SJSA1 (cell line): Measurements from ENCODE around the gene MPP3. TPM values are rescaled to one million over a fixed set of nuclear protein-coding genes. Genes with fewer than 3 reads are reported as not detected.
A peak's percentile ranks its signal among the peaks of the same experiment; 100 is the strongest.
"Not testable (repeated sequence)": the region's sequence is repeated elsewhere in the genome, so short reads cannot be mapped to it uniquely, and the experiment has no call there.

Experiments used
- DNase-seq, 2 experiments: peaks; one replicate each; pipeline ENCODE4 v3.0.0-alpha.2; 2015 to 2020; ENCODE audit warnings: low spot score in 2 of 2, low read depth in 1 of 2
- H3K27ac ChIP-seq: fragments of 250-450 bp; sonication (Bioruptor Pico); 2 replicates; pipeline ENCODE4 v1.5.1; 2020; ENCODE audit warnings: mild to moderate bottlenecking, moderate library complexity
- H3K27me3 ChIP-seq: fragments of 250-450 bp; sonication (Bioruptor Pico); replicated peaks from 2 replicates; pipeline ENCODE4 v1.5.1; 2020; ENCODE audit warnings: mild to moderate bottlenecking, moderate library complexity
- H3K36me3 ChIP-seq: fragments of 250-450 bp; sonication (Bioruptor Pico); 2 replicates; pipeline ENCODE4 v1.5.1; 2020; ENCODE audit warnings: mild to moderate bottlenecking
- H3K4me1 ChIP-seq: fragments of 250-450 bp; sonication (Bioruptor Pico); replicated peaks from 2 replicates; pipeline ENCODE4 v1.6.1; 2021; ENCODE audit warnings: mild to moderate bottlenecking
- H3K4me3 ChIP-seq: fragments of 250-450 bp; sonication (Bioruptor Pico); 2 replicates; pipeline ENCODE4 v1.5.1; 2020; ENCODE audit warnings: mild to moderate bottlenecking
- H3K9me3 ChIP-seq: fragments of 250-450 bp; sonication (Bioruptor Pico); replicated peaks from 2 replicates; pipeline ENCODE4 v1.5.1; 2020; ENCODE audit warnings: mild to moderate bottlenecking
- total RNA-seq: library from RNA; depleted of rRNA; stranded (reverse); fragments of >200 nt; shearing (Covaris generic); gene quantifications from 2 replicates; pipeline ENCODE4 v1.2.3, GENCODE V29; 2014

MPP3 gene
- total RNA-seq, 1 experiment from 2014 or later, result 6.4 TPM

- Histone ChIP-seq H3K4me3 (no peak overlapping the region), H3K36me3 (no peaks in the 10 kb centered on the region), H3K27me3 (peaks cover 15% of the 10 kb centered on the region), H3K27ac (no peak overlapping the region), H3K4me1 (0 out of 2 replicates have a peak, but pooled peaks cover 5% of the 10 kb centered on the region), H3K9me3 (no peaks in the 10 kb centered on the region; the same call in 1 of the 2 replicates)
- DNase-seq, result no peak
Observed at GRCh38 chr17:43873091-43873490, 40.1 kb upstream of the MPP3 start.

- Histone ChIP-seq H3K36me3 (no peaks in the 10 kb centered on the region), H3K4me1 (0 out of 2 replicates have a peak, but pooled peaks cover 5% of the 10 kb centered on the region), H3K27me3 (peaks cover 19% of the 10 kb centered on the region), H3K4me3 (peak overlapping the region; percentile 7), H3K27ac (no peak overlapping the region), H3K9me3 (no peaks in the 10 kb centered on the region; the same call in 1 of the 2 replicates)
- no peak for DNase-seq
Observed at GRCh38 chr17:43871946-43872690, 39.2 kb upstream of the MPP3 start.

- not testable (repeated sequence) for H3K4me1 ChIP-seq, H3K36me3 ChIP-seq, H3K27ac ChIP-seq, H3K9me3 ChIP-seq, DNase-seq, H3K4me3 ChIP-seq
- peaks cover 34% of the 10 kb centered on the region for H3K27me3 ChIP-seq
Observed at GRCh38 chr17:43869031-43869430, 36.1 kb upstream of the MPP3 start.

GRCh38 chr17:43868226-43868994 lies 35.5 kb upstream of the MPP3 start:
- no peaks in the 10 kb centered on the region for H3K36me3 ChIP-seq
- 0 out of 2 replicates have a peak, but pooled peaks cover 5% of the 10 kb centered on the region for H3K4me1 ChIP-seq
- no peaks in the 10 kb centered on the region; the same call in 1 of the 2 replicates for H3K9me3 ChIP-seq
- no peak overlapping the region for H3K27ac ChIP-seq
- no peak for DNase-seq
- H3K4me3 ChIP-seq, result no peak overlapping the region
- H3K27me3 ChIP-seq, result peaks cover 33% of the 10 kb centered on the region

- Histone ChIP-seq H3K4me3 (no peak overlapping the region), H3K9me3 (no peaks in the 10 kb centered on the region; the same call in 1 of the 2 replicates), H3K4me1 (no peaks in the 10 kb centered on the region), H3K27me3 (peaks cover 25% of the 10 kb centered on the region), H3K27ac (no peak overlapping the region), H3K36me3 (no peaks in the 10 kb centered on the region)
- no peak for DNase-seq
Observed at GRCh38 chr17:43864161-43864984, 31.4 kb upstream of the MPP3 start.

GRCh38 chr17:43861960-43862359 lies 29.0 kb upstream of the MPP3 start:
- H3K9me3 ChIP-seq, result peaks cover 12% of the 10 kb centered on the region
- H3K4me1 ChIP-seq, result no peaks in the 10 kb centered on the region
- no peak for DNase-seq
- peaks cover 17% of the 10 kb centered on the region for H3K27me3 ChIP-seq
- H3K27ac ChIP-seq, result no peak overlapping the region
- H3K36me3 ChIP-seq, result no peaks in the 10 kb centered on the region
- H3K4me3 ChIP-seq, result no peak overlapping the region

GRCh38 chr17:43860927-43861622 lies 28.1 kb upstream of the MPP3 start:
- Histone ChIP-seq H3K9me3 (peaks cover 14% of the 10 kb centered on the region), H3K4me1 (no peaks in the 10 kb centered on the region), H3K4me3 (no peak overlapping the region), H3K27me3 (peaks cover 15% of the 10 kb centered on the region), H3K27ac (no peak overlapping the region), H3K36me3 (no peaks in the 10 kb centered on the region)
- DNase-seq, result no peak

GRCh38 chr17:43860077-43860725 lies 27.3 kb upstream of the MPP3 start:
- H3K27me3 ChIP-seq, result peaks cover 16% of the 10 kb centered on the region
- no peaks in the 10 kb centered on the region for H3K36me3 ChIP-seq
- no peak for DNase-seq
- no peak overlapping the region for H3K27ac ChIP-seq
- H3K4me3 ChIP-seq, result no peak overlapping the region
- H3K9me3 ChIP-seq, result peaks cover 14% of the 10 kb centered on the region
- no peaks in the 10 kb centered on the region for H3K4me1 ChIP-seq

- Histone ChIP-seq H3K4me1 (no peaks in the 10 kb centered on the region), H3K27me3 (peaks cover 26% of the 10 kb centered on the region), H3K4me3 (no peak overlapping the region)
Observed at GRCh38 chr17:43857957-43858600, 25.1 kb upstream of the MPP3 start.

GRCh38 chr17:43857141-43857540 lies 24.2 kb upstream of the MPP3 start:
- Histone ChIP-seq H3K4me1 (no peaks in the 10 kb centered on the region), H3K27ac (no peak overlapping the region)

More at GRCh38 chr17:43857957-43858600, 25.1 kb upstream of the MPP3 start:
- no peak for DNase-seq
- Histone ChIP-seq H3K9me3 (peaks cover 14% of the 10 kb centered on the region), H3K36me3 (no peaks in the 10 kb centered on the region), H3K27ac (no peak overlapping the region)

GRCh38 chr17:43856141-43856540 lies 23.2 kb upstream of the MPP3 start:
- H3K27ac ChIP-seq, result no peak overlapping the region
- H3K27me3 ChIP-seq, result peaks cover 30% of the 10 kb centered on the region
- H3K4me1 ChIP-seq, result no peaks in the 10 kb centered on the region
- H3K36me3 ChIP-seq, result no peaks in the 10 kb centered on the region
- DNase-seq, result no peak
- no peak overlapping the region for H3K4me3 ChIP-seq
- peaks cover 14% of the 10 kb centered on the region for H3K9me3 ChIP-seq

More at GRCh38 chr17:43857141-43857540, 24.2 kb upstream of the MPP3 start:
- Histone ChIP-seq H3K9me3 (peaks cover 14% of the 10 kb centered on the region), H3K36me3 (no peaks in the 10 kb centered on the region), H3K27me3 (peaks cover 30% of the 10 kb centered on the region), H3K4me3 (no peak overlapping the region)
- DNase-seq, result peak in 1 of 2 experiments; percentile 37

GRCh38 chr17:43855061-43855460 lies 22.1 kb upstream of the MPP3 start:
- H3K4me1 ChIP-seq, result no peaks in the 10 kb centered on the region
- no peaks in the 10 kb centered on the region for H3K36me3 ChIP-seq
- H3K4me3 ChIP-seq, result no peak overlapping the region
- no peak for DNase-seq
- no peak overlapping the region for H3K27ac ChIP-seq
- H3K9me3 ChIP-seq, result peaks cover 14% of the 10 kb centered on the region
- peaks cover 30% of the 10 kb centered on the region for H3K27me3 ChIP-seq
